ENCODE data around the gene RHNO1. TPM values are rescaled to one million over a fixed set of nuclear protein-coding genes. Genes with fewer than 3 reads are reported as not detected.
A peak's percentile ranks its signal among the peaks of the same experiment; 100 is the strongest.

Gene RHNO1
- total and polyA plus RNA-seq, 2 experiments from 2014 or later = 29.1 to 29.8 TPM

DNA sequence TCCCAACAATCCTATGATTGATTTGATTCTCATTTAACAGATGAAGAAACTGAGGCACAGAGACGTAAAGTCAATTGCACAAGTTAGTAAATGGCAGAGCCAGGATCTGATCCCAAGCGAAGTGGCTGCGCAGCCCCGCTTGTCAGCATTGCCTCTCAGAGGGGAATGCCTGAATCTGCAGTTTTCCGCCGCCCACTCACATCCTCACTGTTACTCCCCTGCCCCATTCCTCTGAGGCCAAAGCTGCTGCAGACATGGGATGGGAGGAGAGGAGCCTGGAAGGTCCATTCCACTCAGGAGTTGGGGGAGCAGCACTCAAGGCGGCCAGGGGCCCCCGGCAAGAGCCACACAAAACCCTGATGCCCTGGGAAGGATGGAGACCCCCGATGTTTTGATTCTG, 43.2 kb upstream of the RHNO1 start:
- DNase-seq (ENCODE audit: low spot score) = no peak
- WGBS (ENCODE audit: low lambda C conversion rate, missing lambda C conversion rate) = 94% methylated on average over 9 of the region's 9 CpGs
- Histone ChIP-seq H3K27me3 (no peaks in the 10 kb centered on the region), H3K36me3 (replicated peaks; ENCODE audit: insufficient read depth, low read depth) (no peaks in the 10 kb centered on the region), H3K4me3 (no peak overlapping the region), H3K4me2 (no peak overlapping the region), H4K20me1 (ENCODE audit: insufficient read depth, poor library complexity, severe bottlenecking) (no peaks in the 10 kb centered on the region), H3K27ac (no peak overlapping the region), H3K79me2 (no peaks in the 10 kb centered on the region), H3K9me2 (replicated peaks; ENCODE audit: insufficient read depth) (no peaks in the 10 kb centered on the region), H3K4me1 (ENCODE audit: insufficient read depth) (peaks cover 8% of the 10 kb centered on the region), H2AFZ (no peak overlapping the region), H3K9me3 (ENCODE audit: low read depth) (no peaks in the 10 kb centered on the region)
- TF ChIP-seq, protein P1, sequence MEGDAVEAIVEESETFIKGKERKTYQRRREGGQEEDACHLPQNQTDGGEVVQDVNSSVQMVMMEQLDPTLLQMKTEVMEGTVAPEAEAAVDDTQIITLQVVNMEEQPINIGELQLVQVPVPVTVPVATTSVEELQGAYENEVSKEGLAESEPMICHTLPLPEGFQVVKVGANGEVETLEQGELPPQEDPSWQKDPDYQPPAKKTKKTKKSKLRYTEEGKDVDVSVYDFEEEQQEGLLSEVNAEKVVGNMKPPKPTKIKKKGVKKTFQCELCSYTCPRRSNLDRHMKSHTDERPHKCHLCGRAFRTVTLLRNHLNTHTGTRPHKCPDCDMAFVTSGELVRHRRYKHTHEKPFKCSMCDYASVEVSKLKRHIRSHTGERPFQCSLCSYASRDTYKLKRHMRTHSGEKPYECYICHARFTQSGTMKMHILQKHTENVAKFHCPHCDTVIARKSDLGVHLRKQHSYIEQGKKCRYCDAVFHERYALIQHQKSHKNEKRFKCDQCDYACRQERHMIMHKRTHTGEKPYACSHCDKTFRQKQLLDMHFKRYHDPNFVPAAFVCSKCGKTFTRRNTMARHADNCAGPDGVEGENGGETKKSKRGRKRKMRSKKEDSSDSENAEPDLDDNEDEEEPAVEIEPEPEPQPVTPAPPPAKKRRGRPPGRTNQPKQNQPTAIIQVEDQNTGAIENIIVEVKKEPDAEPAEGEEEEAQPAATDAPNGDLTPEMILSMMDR (IDR thresholded peaks at IDR 0.05; ENCODE audit: poor library complexity) = no peak
- TF ChIP-seq EZH2phosphoT487 (IDR thresholded peaks at IDR 0.05; ENCODE audit: low read depth, severe bottlenecking, unreplicated experiment) = no peak
- TF ChIP-seq EZH2 (IDR thresholded peaks at IDR 0.05; ENCODE audit: borderline replicate concordance) = no peak

DNA sequence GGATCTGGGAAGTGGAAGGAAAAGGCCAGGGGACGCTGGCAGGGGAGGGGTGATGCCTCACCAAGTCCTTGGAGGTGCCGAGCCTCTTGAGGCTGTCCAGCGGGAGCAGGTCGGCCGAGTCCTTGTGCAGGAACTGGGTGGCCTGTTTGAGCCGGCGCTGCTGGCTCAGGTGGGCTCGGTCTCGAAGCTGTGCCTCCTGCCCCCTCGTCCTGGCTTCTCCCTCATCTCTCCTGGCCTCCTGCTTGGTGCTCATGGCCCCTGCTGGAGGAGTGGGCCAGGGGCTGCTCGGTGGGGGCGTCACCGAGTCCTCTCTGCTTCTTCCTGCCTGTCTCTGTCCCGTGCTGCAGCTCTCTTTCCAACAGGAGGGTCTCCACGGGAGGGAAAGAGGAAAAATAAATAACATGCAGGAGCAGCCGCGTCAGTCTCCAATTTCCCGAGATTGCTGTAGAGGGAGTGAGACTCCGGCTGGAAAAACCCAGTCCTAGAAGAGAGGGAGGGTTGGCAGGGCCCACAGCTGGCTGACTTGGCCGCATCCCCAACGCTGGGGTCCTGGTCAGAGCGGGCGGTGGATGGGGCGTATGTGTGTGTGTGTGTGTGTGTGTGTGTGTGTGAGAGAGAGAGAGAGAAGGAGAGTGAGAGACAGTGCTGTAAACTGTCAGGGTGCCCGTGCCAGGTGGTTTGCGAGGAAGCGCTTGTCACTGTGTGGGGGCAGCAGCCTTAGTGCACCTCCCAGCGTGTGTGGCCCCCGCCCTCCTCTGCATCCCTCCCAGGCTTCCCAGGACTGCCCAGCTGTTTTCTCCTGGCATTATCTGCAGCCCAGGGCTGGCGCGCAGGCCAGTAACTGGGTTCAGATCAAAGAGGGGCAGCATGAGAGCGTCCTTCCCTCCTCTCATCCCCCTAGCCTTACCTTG, 42.2 kb upstream of the RHNO1 start, which contains the start of gene NRIP2:
NRIP2 (minus strand) TSS at position 455 of the 911 bp plus-strand sequence; CDS start at position 403, 52 bp downstream.
- 37% methylated on average over 32 of the region's 32 CpGs for WGBS (ENCODE audit: low lambda C conversion rate, missing lambda C conversion rate)
- Histone ChIP-seq H3K4me1 (ENCODE audit: insufficient read depth) (peaks cover 8% of the 10 kb centered on the region), H3K9me3 (ENCODE audit: low read depth) (no peaks in the 10 kb centered on the region), H4K20me1 (ENCODE audit: insufficient read depth, poor library complexity, severe bottlenecking) (no peaks in the 10 kb centered on the region), H3K27ac (peak within 1 kb of the TSS; percentile 63), H3K4me2 (peak within 1 kb of the TSS; percentile 67), H3K9me2 (replicated peaks; ENCODE audit: insufficient read depth) (no peaks in the 10 kb centered on the region), H3K36me3 (replicated peaks; ENCODE audit: insufficient read depth, low read depth) (no peaks in the 10 kb centered on the region), H3K4me3 (no peak within 1 kb of the TSS), H3K79me2 (no peaks in the 10 kb centered on the region), H3K27me3 (no peaks in the 10 kb centered on the region), H2AFZ (no peak within 1 kb of the TSS)
- peak; percentile 80 for DNase-seq (ENCODE audit: low spot score)
- no peak for TF ChIP-seq EZH2phosphoT487 (IDR thresholded peaks at IDR 0.05; ENCODE audit: low read depth, severe bottlenecking, unreplicated experiment)
- TF ChIP-seq, protein P1 (IDR thresholded peaks at IDR 0.05; ENCODE audit: poor library complexity) = peak; percentile 35

DNA sequence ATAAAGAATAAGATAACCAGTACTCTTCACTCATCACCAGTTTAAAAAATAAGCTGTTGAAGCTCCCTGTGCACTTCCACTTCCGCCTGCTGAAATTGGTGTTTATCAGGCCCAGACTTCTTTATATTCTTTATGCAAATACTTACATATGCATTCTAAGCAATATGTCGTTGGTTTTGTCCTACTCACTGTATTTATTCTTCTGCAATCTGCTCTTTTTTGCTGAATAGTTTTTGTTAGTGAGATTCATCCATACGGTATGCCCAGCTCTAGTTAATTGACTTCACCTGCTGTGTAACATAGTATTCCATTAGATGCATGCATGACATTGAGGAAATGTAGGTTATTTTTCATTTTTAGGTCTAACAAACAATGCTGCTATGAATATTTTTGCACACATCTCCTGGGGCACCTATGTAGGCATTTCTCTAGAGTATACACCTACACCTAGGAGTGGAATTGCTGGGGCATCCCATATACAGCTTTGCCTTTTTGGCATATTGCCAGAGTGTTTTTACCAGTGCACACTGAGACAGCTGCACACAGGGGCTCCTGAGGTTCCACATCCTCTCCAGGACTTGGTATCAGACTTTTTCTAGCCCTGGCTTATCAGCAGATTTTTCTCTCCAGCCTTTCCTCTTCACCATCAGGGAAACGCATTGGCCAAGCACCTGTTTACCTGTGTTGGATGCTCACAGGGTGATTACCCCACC, 41.2 kb upstream of the RHNO1 start:
- TF ChIP-seq EZH2phosphoT487 (IDR thresholded peaks at IDR 0.05; ENCODE audit: low read depth, severe bottlenecking, unreplicated experiment) = no peak
- TF ChIP-seq, protein P1 (IDR thresholded peaks at IDR 0.05; ENCODE audit: poor library complexity) = no peak
- Histone ChIP-seq H3K4me1 (ENCODE audit: insufficient read depth) (peaks cover 8% of the 10 kb centered on the region), H3K4me3 (no peak overlapping the region), H3K79me2 (no peaks in the 10 kb centered on the region), H2AFZ (no peak overlapping the region), H4K20me1 (ENCODE audit: insufficient read depth, poor library complexity, severe bottlenecking) (no peaks in the 10 kb centered on the region), H3K27me3 (no peaks in the 10 kb centered on the region), H3K9me3 (ENCODE audit: low read depth) (no peaks in the 10 kb centered on the region), H3K4me2 (peak overlapping the region; percentile 67), H3K36me3 (replicated peaks; ENCODE audit: insufficient read depth, low read depth) (no peaks in the 10 kb centered on the region), H3K9me2 (replicated peaks; ENCODE audit: insufficient read depth) (no peaks in the 10 kb centered on the region), H3K27ac (no peak overlapping the region)
- 78% methylated on average over 4 of the region's 4 CpGs for WGBS (ENCODE audit: low lambda C conversion rate, missing lambda C conversion rate)
- DNase-seq (ENCODE audit: low spot score) = no peak
